ENCODE data around the gene DGKZ.
A peak's percentile ranks its signal among the peaks of the same experiment; 100 is the strongest.

Gene DGKZ

DNA sequence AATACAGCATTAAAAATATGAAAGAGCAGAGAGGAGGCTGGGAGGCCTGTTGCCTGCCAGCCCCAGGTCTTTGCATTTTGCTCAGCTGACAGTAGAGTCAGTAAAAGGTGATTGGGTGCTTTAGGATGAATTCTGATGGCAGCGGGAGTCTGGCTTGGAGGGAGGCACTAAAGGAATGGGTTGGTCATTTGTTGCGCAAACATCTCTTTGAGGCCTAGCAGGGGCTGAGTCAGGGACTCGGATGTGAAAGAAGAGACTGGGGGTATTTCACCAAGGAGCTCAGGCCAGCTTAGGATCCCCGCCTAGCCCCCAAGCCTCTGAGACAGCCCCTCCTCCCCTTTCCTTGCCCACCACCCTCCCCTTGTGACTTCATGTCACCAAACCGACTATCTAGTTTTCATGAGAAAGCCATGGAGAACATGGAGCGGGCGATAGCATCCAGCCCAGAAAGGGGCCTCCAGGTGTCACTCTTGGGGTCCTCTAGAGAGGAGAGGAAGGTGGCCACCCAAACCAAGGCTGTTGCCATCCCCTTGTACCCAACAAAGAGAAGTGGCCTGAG is 9.7 kb downstream of the DGKZ start:
- TF ChIP-seq EZH2 (IDR thresholded peaks at IDR 0.05; ENCODE audit: borderline replicate concordance, low read length) = no peak
- no peak for TF ChIP-seq CTCF (IDR thresholded peaks at IDR 0.05; ENCODE audit: low read length)
- H3K4me3 ChIP-seq (ENCODE audit: low read depth, low read length, poor library complexity, severe bottlenecking) = no peak overlapping the region
- no peaks in the 10 kb centered on the region for H4K20me1 ChIP-seq (ENCODE audit: insufficient read depth, low read length)
- H3K79me2 ChIP-seq (ENCODE audit: insufficient read depth, low read length) = no peaks in the 10 kb centered on the region; the same call in 1 of the 2 replicates
- no peaks in the 10 kb centered on the region; the same call in 1 of the 2 replicates for H3K36me3 ChIP-seq (ENCODE audit: insufficient read depth, low read length)
- H3K9ac ChIP-seq (ENCODE audit: low read length) = no peak overlapping the region
- no peak overlapping the region; the same call in 1 of the 2 replicates for H3K4me2 ChIP-seq (ENCODE audit: low read length)
- H3K27me3 ChIP-seq (ENCODE audit: insufficient read depth, low read length) = no peaks in the 10 kb centered on the region
- H3K4me1 ChIP-seq (ENCODE audit: insufficient read depth, low read length, severe bottlenecking) = peaks cover 49% of the 10 kb centered on the region
- H3K27ac ChIP-seq (ENCODE audit: low read depth, low read length, poor library complexity, severe bottlenecking) = peak overlapping the region; percentile 48
- no peaks in the 10 kb centered on the region for H3K9me2 ChIP-seq (ENCODE audit: low read depth, low read length)
- H3F3A ChIP-seq (ENCODE audit: insufficient read depth, low read length) = no peaks in the 10 kb centered on the region
- H3K9me3 ChIP-seq (ENCODE audit: low read length) = no peaks in the 10 kb centered on the region
- no peak overlapping the region for H2AFZ ChIP-seq (ENCODE audit: low read length)

DNA sequence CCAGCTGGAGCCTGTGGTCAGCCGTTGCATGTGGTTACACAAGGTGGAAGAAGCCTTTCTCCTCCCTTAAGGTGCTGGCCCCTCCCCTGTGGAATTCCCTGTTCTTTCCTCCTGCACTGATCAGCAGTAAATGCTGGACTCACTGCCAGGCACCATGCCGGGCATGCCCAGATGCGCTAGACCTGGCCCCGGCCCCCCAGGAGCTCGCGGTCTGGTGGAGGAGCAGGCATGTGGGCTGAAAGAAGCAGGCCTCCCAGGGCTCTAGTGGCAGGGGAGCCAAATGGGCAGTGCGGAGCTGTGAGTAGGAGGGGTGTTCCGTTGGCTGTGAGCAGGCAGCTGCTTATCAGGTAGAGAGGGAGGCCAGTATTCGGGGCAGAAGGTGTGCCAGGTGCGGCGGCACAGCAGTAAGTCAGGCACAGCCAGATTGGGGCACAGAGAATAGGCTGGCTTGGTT is 10.2 kb downstream of the DGKZ start:
- peak overlapping the region; percentile 4; the same call in 1 of the 2 replicates for H3K4me2 ChIP-seq (ENCODE audit: low read length)
- no peak overlapping the region for H3K4me3 ChIP-seq (ENCODE audit: low read depth, low read length, poor library complexity, severe bottlenecking)
- H3K27ac ChIP-seq (ENCODE audit: low read depth, low read length, poor library complexity, severe bottlenecking) = peak overlapping the region; percentile 48
- H4K20me1 ChIP-seq (ENCODE audit: insufficient read depth, low read length) = no peaks in the 10 kb centered on the region
- H3K79me2 ChIP-seq (ENCODE audit: insufficient read depth, low read length) = peaks cover 4% of the 10 kb centered on the region; the same call in 1 of the 2 replicates
- no peak overlapping the region for H3K9ac ChIP-seq (ENCODE audit: low read length)
- no peaks in the 10 kb centered on the region for H3F3A ChIP-seq (ENCODE audit: insufficient read depth, low read length)
- H3K27me3 ChIP-seq (ENCODE audit: insufficient read depth, low read length) = no peaks in the 10 kb centered on the region
- H2AFZ ChIP-seq (ENCODE audit: low read length) = no peak overlapping the region
- no peaks in the 10 kb centered on the region for H3K9me2 ChIP-seq (ENCODE audit: low read depth, low read length)
- peaks cover 49% of the 10 kb centered on the region for H3K4me1 ChIP-seq (ENCODE audit: insufficient read depth, low read length, severe bottlenecking)
- no peaks in the 10 kb centered on the region; the same call in 1 of the 2 replicates for H3K36me3 ChIP-seq (ENCODE audit: insufficient read depth, low read length)
- H3K9me3 ChIP-seq (ENCODE audit: low read length) = no peaks in the 10 kb centered on the region
- TF ChIP-seq CTCF (IDR thresholded peaks at IDR 0.05; ENCODE audit: low read length) (no peak), EZH2 (IDR thresholded peaks at IDR 0.05; ENCODE audit: borderline replicate concordance, low read length) (no peak)

GRCh38 chr11:46359953-46360352 is 12.7 kb downstream of the DGKZ start:
- Histone ChIP-seq H4K20me1 (ENCODE audit: insufficient read depth, low read length) (no peaks in the 10 kb centered on the region), H3K36me3 (ENCODE audit: insufficient read depth, low read length) (no peaks in the 10 kb centered on the region; the same call in 1 of the 2 replicates), H3K4me2 (ENCODE audit: low read length) (no peak overlapping the region), H2AFZ (ENCODE audit: low read length) (no peak overlapping the region), H3K9me3 (ENCODE audit: low read length) (no peaks in the 10 kb centered on the region), H3K9ac (ENCODE audit: low read length) (no peak overlapping the region), H3K79me2 (ENCODE audit: insufficient read depth, low read length) (peaks cover 8% of the 10 kb centered on the region; the same call in 1 of the 2 replicates), H3K9me2 (ENCODE audit: low read depth, low read length) (no peaks in the 10 kb centered on the region), H3K27me3 (ENCODE audit: insufficient read depth, low read length) (no peaks in the 10 kb centered on the region), H3K27ac (ENCODE audit: low read depth, low read length, poor library complexity, severe bottlenecking) (peak overlapping the region; percentile 68), H3K4me3 (ENCODE audit: low read depth, low read length, poor library complexity, severe bottlenecking) (no peak overlapping the region), H3K4me1 (ENCODE audit: insufficient read depth, low read length, severe bottlenecking) (peaks cover 58% of the 10 kb centered on the region), H3F3A (ENCODE audit: insufficient read depth, low read length) (no peaks in the 10 kb centered on the region)
- TF ChIP-seq EZH2 (IDR thresholded peaks at IDR 0.05; ENCODE audit: borderline replicate concordance, low read length) (no peak), CTCF (IDR thresholded peaks at IDR 0.05; ENCODE audit: low read length) (no peak)
